ENCODE measurements around the gene UBAC2.

Gene UBAC2

GRCh38 chr13:99351772-99352171, 151.1 kb downstream of the UBAC2 start:
- no peak for DNase-seq (ENCODE audit: low read depth, low spot score)
- TF ChIP-seq, protein P1, sequence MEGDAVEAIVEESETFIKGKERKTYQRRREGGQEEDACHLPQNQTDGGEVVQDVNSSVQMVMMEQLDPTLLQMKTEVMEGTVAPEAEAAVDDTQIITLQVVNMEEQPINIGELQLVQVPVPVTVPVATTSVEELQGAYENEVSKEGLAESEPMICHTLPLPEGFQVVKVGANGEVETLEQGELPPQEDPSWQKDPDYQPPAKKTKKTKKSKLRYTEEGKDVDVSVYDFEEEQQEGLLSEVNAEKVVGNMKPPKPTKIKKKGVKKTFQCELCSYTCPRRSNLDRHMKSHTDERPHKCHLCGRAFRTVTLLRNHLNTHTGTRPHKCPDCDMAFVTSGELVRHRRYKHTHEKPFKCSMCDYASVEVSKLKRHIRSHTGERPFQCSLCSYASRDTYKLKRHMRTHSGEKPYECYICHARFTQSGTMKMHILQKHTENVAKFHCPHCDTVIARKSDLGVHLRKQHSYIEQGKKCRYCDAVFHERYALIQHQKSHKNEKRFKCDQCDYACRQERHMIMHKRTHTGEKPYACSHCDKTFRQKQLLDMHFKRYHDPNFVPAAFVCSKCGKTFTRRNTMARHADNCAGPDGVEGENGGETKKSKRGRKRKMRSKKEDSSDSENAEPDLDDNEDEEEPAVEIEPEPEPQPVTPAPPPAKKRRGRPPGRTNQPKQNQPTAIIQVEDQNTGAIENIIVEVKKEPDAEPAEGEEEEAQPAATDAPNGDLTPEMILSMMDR (IDR thresholded peaks at IDR 0.05; ENCODE audit: insufficient read depth, low read length, missing control alignments): no peak
- POLR2A ChIA-PET: no interaction called here
- no peak overlapping the region for H3K4me3 ChIP-seq (ENCODE audit: low read depth, low read length)
- CTCF ChIA-PET: interaction anchor here (1.0 to 1.2 kb wide), 2 partner anchors 13 to 85 kb away, joined by 3 read pairs; no protein-coding TSS in a partner anchor

- TF ChIP-seq, protein P1 (IDR thresholded peaks at IDR 0.05; ENCODE audit: insufficient read depth, low read length, missing control alignments): no peak
- CTCF ChIA-PET: interaction anchor here (0.8 to 1.6 kb wide), 5 partner anchors 13 to 87 kb away, joined by 3 to 4 read pairs (median 3); no protein-coding TSS in a partner anchor
- POLR2A ChIA-PET: no interaction called here
- no peak overlapping the region for H3K4me3 ChIP-seq (ENCODE audit: low read depth, low read length)
- DNase-seq (ENCODE audit: low read depth, low spot score): no peak
These were observed 151.9 kb downstream of the UBAC2 start for GRCh38 chr13:99352351-99353245.

- no peak overlapping the region for H3K4me3 ChIP-seq (ENCODE audit: low read depth, low read length)
- CTCF ChIA-PET: interaction anchor here (0.8 to 1.6 kb wide), 6 partner anchors 12 to 87 kb away, joined by 3 to 4 read pairs (median 3); no protein-coding TSS in a partner anchor
- TF ChIP-seq, protein P1 (IDR thresholded peaks at IDR 0.05; ENCODE audit: insufficient read depth, low read length, missing control alignments): no peak
- DNase-seq (ENCODE audit: low read depth, low spot score): no peak
- POLR2A ChIA-PET: no interaction called here
These were observed 152.6 kb downstream of the UBAC2 start for GRCh38 chr13:99353246-99353600.

GRCh38 chr13:99353836-99354235, 153.2 kb downstream of the UBAC2 start:
- H3K4me3 ChIP-seq (ENCODE audit: low read depth, low read length): no peak overlapping the region
- TF ChIP-seq, protein P1 (IDR thresholded peaks at IDR 0.05; ENCODE audit: insufficient read depth, low read length, missing control alignments): no peak
- DNase-seq (ENCODE audit: low read depth, low spot score): no peak
- CTCF ChIA-PET: interaction anchor here (1.3 to 1.6 kb wide), 4 partner anchors 16 to 88 kb away, joined by 3 to 4 read pairs (median 3); no protein-coding TSS in a partner anchor
- POLR2A ChIA-PET: no interaction called here

DNA sequence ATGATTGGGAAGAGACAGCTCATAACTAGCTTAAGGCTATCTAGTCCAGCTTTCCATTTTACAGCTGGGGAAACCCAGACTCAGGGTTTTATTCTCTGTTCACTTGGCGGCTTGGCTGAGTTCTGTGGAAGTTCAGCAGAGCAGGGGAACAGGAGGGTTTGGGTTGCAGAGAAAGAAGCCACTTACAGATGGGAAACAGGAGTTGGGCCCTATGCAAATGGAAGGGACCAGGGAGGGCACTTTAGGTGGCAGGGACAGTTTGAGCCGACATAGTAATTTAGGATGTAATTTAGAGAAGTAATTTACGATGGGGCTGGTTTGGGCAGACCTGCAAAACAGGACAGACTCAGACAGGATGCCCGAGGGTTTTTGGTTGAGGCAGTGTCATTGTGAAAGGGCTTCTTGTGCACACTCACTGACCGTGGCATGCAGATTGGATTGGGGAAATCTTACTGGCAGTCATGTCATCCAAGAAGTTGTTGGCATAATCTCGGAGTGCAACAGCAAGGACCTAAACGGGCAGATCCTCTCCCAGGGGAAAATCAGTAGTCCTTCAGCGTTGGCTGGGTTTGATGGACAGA, 153.8 kb downstream of the UBAC2 start:
- CTCF ChIA-PET: interaction anchor here (1.3 to 1.5 kb wide), 3 partner anchors 19 to 88 kb away, joined by 3 to 4 read pairs (median 3); no protein-coding TSS in a partner anchor
- TF ChIP-seq, protein P1 (IDR thresholded peaks at IDR 0.05; ENCODE audit: insufficient read depth, low read length, missing control alignments): no peak
- no peak overlapping the region for H3K4me3 ChIP-seq (ENCODE audit: low read depth, low read length)
- POLR2A ChIA-PET: no interaction called here
- DNase-seq (ENCODE audit: low read depth, low spot score): no peak

Measured in AG04449 (cell line).